Measurements from ENCODE around the gene TRPC1.
"Not testable (repeated sequence)": the region's sequence is repeated elsewhere in the genome, so short reads cannot be mapped to it uniquely, and the experiment has no call there.

The TRPC1 gene

GRCh38 chr3:142723968-142724681 is at the start of gene TRPC1:
TRPC1 (plus strand) TSS chr3:142724034; CDS start chr3:142724560, 526 bp downstream.
- peak; percentile 75 for DNase-seq

DNA sequence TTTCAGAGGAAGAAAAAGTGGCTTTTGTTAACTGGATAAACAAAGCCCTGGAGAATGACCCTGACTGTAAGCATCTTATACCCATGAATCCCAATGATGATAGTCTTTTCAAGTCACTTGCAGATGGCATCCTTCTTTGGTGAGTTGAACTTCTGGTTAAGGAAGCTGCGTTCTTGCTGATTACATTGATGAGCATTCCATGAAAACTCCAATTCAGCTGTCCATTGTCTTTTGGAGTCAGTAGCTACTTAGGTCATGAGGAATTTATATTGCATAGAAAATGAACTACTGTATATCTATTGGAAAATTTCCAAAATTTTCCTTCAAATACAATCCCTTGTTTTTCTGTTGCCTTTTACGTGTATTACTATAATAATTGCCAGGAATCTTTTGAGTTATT is 47.7 kb upstream of the TRPC1 start:
- DNase-seq, result no peak

GRCh38 chr3:142680710-142681109 is 43.1 kb upstream of the TRPC1 start:
- DNase-seq, result no peak

- DNase-seq, result no peak
Measured at GRCh38 chr3:142690613-142691012, 33.2 kb upstream of the TRPC1 start.

GRCh38 chr3:142691527-142691926 is 32.3 kb upstream of the TRPC1 start:
- no peak for DNase-seq

- no peak for DNase-seq
Measured at GRCh38 chr3:142693136-142693853, 30.5 kb upstream of the TRPC1 start.

DNA sequence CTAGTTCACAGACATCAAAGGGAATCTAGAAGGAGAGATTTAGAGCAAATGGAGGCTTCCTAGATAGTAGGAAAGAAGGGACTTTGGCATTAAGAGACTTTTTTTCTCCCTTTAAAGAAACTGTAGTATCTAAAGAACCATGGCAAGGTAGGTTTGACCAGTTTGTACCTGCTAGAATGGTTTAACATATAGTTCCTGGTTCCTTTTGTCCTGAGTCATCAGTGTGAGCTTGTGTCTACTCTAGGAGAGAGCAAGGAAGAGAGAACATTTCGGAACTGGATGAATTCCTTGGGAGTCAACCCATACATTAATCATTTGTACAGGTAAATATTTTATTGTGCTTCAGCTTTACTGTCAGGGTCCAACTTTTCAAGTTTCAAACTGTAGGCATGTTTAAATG is 29.6 kb upstream of the TRPC1 start:
- DNase-seq, result no peak

DNA sequence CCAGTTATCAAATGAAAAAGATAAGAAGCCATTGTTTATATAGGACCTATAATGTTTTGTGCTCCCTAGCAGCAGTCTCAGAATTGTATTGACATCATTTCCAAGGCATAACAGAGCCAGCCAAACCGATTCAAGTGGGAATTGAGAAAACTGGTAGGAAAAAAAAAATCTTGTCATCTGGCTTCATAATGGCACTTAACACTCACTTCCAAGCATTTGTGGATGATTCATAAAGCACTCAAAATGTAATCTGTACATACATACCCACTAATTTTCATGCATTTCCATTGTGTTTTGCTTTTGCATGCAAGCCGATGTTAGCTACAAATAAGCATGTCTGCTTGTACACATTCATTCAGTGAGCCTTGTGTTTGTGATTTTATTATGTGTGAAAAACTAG is 18.6 kb upstream of the TRPC1 start:
- no peak for DNase-seq

- DNase-seq, result no peak
Measured at GRCh38 chr3:142706321-142707127, 17.3 kb upstream of the TRPC1 start.

GRCh38 chr3:142709207-142709606 is 14.6 kb upstream of the TRPC1 start:
- no peak for DNase-seq

GRCh38 chr3:142714882-142715281 is 9.0 kb upstream of the TRPC1 start:
- not testable (repeated sequence) for DNase-seq

- DNase-seq, result no peak
Measured at GRCh38 chr3:142716102-142716501, 7.7 kb upstream of the TRPC1 start.

DNA sequence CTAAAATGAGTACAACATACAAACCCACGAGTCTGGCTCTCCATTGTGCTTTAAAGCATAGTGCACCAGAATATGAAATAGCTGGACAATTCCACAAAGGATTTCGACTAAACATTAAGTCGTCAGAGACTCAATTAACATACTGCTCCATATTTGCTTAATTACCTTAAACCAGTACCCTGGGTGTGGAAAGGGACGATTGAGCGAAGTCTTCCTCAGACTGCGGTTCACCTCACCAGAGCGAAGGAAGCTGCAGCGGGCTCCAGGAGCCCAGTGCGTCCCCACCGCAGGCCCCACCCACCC is 218 bp upstream of the TRPC1 start:
- no peak for DNase-seq

DNA sequence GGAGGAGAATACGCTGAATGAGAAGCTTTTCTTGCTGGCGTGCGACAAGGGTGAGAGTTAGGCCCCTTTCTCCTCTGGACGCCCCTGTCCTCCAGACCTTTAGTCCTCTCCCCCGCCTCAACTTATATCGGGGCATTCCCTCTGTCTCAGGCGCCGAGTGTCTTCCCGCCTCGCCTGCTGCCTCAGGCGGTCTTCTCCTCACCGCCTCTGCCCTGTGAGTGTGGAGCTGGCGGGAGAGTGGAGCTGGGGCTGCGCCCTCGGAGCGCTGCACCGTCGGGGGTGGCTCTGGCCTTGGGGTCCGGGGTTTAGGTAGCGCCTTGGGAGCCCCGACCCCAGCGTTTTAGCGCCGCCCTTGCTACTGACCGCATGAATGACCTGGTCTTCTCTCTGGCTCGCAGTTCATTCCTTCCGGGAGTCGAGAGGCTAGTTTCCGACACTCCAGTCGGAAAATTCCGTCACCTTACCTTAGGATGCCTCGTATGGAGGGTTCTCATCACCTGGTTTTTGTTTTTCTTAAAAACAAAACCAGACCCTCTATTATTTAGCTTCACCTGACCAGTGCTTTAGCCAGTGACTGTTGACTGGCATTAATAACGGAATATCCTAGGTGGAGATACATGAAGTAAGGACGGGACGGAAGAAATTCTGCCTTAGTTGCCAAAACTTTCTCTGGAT is 985 bp downstream of the TRPC1 start:
- DNase-seq, result no peak

- no peak for DNase-seq
Measured at GRCh38 chr3:142725357-142725739, 1.5 kb downstream of the TRPC1 start.

DNA sequence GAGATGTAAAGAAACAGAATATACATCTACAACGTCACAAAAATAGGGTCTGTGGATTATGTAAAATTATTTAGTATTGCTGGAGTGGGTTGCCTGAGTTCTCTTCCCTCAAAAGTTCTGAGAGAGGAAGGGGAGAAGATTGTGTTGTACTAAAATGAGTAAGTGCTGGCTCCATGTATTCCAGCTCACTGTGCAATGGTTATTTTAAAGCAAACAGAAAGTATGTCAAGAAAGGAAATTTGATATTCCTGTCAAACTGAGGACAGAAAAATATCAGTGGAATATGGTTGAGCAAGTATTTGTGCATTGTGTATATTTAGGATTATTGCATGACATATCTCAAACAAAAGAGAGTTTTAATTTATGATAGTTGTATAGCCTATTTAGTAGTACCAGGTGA is 2.2 kb downstream of the TRPC1 start:
- DNase-seq, result no peak

DNA sequence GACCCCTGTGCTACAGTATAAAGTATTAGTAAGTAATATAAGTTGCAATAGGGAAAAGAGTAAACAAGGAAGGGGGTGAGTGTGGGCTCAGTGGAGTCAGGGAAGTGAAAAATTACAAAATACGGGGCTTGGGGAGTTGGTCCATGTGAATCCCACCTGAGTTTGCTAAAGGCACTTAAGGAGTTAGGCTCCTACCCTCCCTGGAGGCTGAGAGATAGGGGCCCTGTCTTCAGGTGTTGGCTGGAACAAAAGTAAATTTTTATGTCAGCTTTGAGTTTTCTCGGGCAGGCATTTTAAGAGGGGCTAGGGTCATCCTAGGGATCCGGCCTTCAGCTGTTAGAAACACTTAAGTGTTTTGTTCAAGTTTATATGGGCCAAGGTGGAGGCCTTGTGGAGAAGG is 8.2 kb downstream of the TRPC1 start:
- no peak for DNase-seq

GRCh38 chr3:142734834-142735233 is 11.0 kb downstream of the TRPC1 start:
- DNase-seq, result no peak

DNA sequence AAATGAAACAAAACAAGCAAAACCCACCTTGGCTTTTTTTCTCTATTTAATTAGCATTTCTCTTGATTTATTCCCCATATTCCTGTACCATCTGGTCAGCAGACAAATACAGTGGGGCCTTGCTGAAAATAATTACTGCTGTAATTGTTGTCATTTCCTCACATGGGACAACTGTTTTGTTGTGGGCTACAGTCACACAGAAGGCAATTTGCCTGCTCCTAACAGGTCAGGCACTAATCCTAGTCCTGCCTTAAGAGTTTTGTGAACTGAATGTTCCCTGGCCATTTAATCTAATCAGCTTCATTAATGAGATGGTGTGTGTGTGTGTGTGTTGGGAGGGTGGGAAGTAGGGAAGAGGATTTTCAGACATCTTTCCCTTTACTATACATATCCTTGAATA is 11.6 kb downstream of the TRPC1 start:
- no peak for DNase-seq

DNA sequence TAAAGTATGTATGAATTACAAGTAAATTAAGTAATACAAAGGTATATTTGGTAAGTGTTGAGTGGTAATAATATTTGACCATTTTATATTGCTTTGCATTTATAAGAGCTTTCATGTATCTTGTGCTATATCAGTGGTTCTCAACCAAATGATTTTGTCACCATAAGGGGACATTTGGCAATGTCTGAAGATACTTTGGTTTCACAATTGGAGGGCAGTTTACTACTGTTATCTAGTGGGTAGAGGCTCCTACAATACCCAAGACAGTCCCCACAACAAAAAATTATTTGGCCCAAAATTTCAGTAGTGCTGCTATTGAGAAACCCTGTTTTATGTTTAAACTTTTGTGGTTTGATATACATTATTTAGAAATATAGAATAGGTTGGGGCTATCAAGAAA is 14.6 kb downstream of the TRPC1 start:
- DNase-seq, result no peak

DNA sequence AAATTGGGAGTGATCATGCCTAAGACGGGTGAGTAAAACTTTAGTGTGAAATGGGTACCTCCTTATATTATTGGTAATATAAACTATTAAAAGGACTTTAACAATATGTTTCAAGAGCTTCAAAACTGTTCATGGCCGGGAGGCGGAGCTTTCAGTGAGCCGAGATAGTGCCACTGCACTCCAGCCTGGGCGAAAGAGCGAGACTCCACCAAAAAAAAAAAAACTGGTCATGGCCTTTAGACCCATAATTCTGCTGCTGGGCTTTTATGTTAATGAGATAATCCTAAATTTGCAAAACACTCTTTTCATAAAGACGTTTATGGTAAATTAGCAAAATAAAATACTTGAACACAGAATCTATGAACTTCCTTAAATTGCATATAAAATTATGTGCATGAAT is 22.8 kb downstream of the TRPC1 start:
- DNase-seq, result no peak

DNA sequence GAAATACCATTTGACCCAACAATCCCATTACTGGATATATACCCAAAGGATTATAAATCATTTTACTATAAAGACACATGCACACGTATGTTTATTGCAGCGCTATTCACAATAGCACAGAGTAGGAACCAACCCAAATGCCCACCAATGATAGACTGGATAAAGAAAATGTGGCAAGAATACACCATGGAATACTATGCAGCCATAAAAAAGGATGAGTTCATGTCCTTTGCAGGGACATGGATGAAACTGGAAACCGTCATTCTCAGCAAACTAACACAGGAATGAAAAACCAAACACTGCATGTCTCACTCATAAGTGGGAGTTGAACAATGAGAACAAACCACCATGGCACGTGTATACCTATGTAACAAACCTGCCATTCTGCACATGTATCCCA is 26.7 kb downstream of the TRPC1 start:
- not testable (repeated sequence) for DNase-seq

DNA sequence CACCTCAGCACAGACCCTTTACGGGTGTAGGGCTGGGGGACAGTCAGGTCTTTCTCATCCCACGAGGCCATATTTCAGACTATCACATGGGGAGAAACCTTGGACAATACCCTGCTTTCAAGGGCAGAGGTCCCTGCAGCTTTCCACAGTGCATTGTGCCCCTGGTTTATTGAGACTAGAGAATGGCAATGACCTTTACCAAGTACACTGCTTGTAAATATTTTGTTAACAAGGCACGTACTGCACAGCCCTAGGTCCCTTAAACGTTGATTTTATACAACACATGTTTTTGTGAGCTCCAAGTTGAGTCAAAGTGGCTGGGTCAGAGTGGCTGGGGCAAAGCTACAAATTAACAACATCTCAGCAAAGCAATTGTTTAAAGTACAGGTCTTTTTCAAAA is 28.8 kb downstream of the TRPC1 start:
- not testable (repeated sequence) for DNase-seq

Measured in activated naive CD4-positive, alpha-beta T cell treated with Interleukin-2 at 50 U/mL for 16 hours (primary cell).